K562 (cell line): ENCODE data around the gene FYB2. TPM values are rescaled to one million over a fixed set of nuclear protein-coding genes. Genes with fewer than 3 reads are reported as not detected.

ENCODE experiments used
- ATAC-seq: fragments of 200-7000 bp; cut with Tn5 transposase; 3 replicates; pipeline ENCODE4 v1.9.1; 2020; ENCODE audit warnings: moderate library complexity
- BruUV-seq: library from RNA; stranded (reverse); fragments of 400-500 nt; replicated peaks from 2 replicates; lab custom pipeline; 2021; lab: Mats Ljungman, UMichigan
- CTCF ChIA-PET: fragments of 300-600 bp; formaldehyde crosslinking; extraction: SDS; loops from one replicate; lab custom pipeline; 2021; ENCODE audit warnings: low intra/inter-chr PET ratio; lab: Yijun Ruan, JAX
- POLR2A ChIA-PET: fragments of 300-600, 350-650 bp; sonication (Branson Sonifier 250); formaldehyde crosslinking; extraction: SDS; loops from one replicate; lab custom pipeline; 2021; ENCODE audit warnings: antibody characterized with exemption, inconsistent platforms; lab: Yijun Ruan, JAX
- DNase-seq, 4 experiments: peaks; one replicate each; pipeline versions ENCODE4 v3.0.0 to v3.0.0-alpha.2; 2011 to 2018; ENCODE audit warnings: low spot score in 3 of 4, mixed read lengths in 3 of 4; ENCODE audit errors: extremely low read depth in 1 of 4
- FAIRE-seq: peaks from 2 replicates; lab custom pipeline; 2011; peaks lifted over from hg19 to GRCh38; lab: Jason Lieb, UNC
- H2AFZ ChIP-seq: 2 replicates; pipeline ENCODE4 v1.6.0; 2011; ENCODE audit warnings: low read depth, low read length, control low read depth, inconsistent platforms
- H3K27ac ChIP-seq: fragments of 200-600 bp; 3 replicates; pipeline ENCODE4 v1.8.0; 2011; ENCODE audit warnings: low read depth, mild to moderate bottlenecking, control low read depth, inconsistent platforms, low read length, moderate library complexity, mixed read lengths; ENCODE audit errors: extremely low read depth
- H3K27me3 ChIP-seq, 2 experiments: fragments of 300-600 bp in 1 of 2; 2 replicates in 1 of 2; 3 replicates in 1 of 2; pipeline versions ENCODE4 v1.6.0 to v1.8.0; 2011; ENCODE audit warnings: inconsistent platforms in 2 of 2, low read length in 2 of 2, mild to moderate bottlenecking in 1 of 2, mixed read lengths in 1 of 2, moderate library complexity in 1 of 2; ENCODE audit not compliant: control insufficient read depth in 2 of 2, insufficient read depth in 2 of 2
- H3K36me3 ChIP-seq: fragments of 300-600 bp; 3 replicates; pipeline ENCODE4 v1.8.0; 2011; ENCODE audit warnings: mild to moderate bottlenecking, low read length, inconsistent platforms; ENCODE audit not compliant: control insufficient read depth, insufficient read depth
- H3K4me1 ChIP-seq, 2 experiments: fragments of 200-600 bp in 1 of 2; replicated peaks in 1 of 2; 2 replicates in 1 of 2; 3 replicates in 1 of 2; pipeline versions ENCODE4 v1.5.1 to v1.8.0; 2011; ENCODE audit warnings: inconsistent platforms in 2 of 2, low read length in 2 of 2, mild to moderate bottlenecking in 1 of 2, mixed read lengths in 1 of 2, moderate library complexity in 1 of 2; ENCODE audit not compliant: control insufficient read depth in 2 of 2, insufficient read depth in 2 of 2
- H3K4me2 ChIP-seq: 2 replicates; pipeline ENCODE4 v1.6.1; 2011; ENCODE audit warnings: low read length, control low read depth, inconsistent platforms, mixed read lengths; ENCODE audit not compliant: insufficient read depth
- H3K4me3 ChIP-seq: fragments of 200-600 bp; sonication (generic), shearing (Covaris generic); 2 replicates; pipeline ENCODE4 v1.5.1; 2016; ENCODE audit warnings: control low read depth, inconsistent platforms
- H3K79me2 ChIP-seq: fragments of 200-600 bp; 3 replicates; pipeline ENCODE4 v1.8.0; 2011; ENCODE audit warnings: low read length, inconsistent platforms; ENCODE audit not compliant: control insufficient read depth, insufficient read depth
- H3K9ac ChIP-seq, 2 experiments: 2 replicates each; pipeline versions ENCODE4 v1.6.0 to v1.6.1; 2011; ENCODE audit warnings: low read depth in 2 of 2, low read length in 2 of 2, control low read depth in 1 of 2, inconsistent platforms in 1 of 2, mild to moderate bottlenecking in 1 of 2, mixed read lengths in 1 of 2; ENCODE audit not compliant: insufficient read depth in 1 of 2
- H3K9me1 ChIP-seq: one replicate; pipeline ENCODE4 v1.6.0; 2011; ENCODE audit warnings: inconsistent platforms, mild to moderate bottlenecking, low read length, moderate library complexity; ENCODE audit not compliant: control insufficient read depth, insufficient read depth
- H3K9me3 ChIP-seq: replicated peaks from 2 replicates; pipeline ENCODE4 v1.5.1; 2011; ENCODE audit warnings: low read depth, low read length, inconsistent platforms; ENCODE audit not compliant: control insufficient read depth, insufficient read depth
- H4K20me1 ChIP-seq: replicated peaks from 2 replicates; pipeline ENCODE4 v1.6.1; 2011; ENCODE audit warnings: low read length, inconsistent platforms, mixed read lengths; ENCODE audit not compliant: control insufficient read depth, insufficient read depth
- GABPA ChIP-seq: fragments of 200-800 bp; sonication (Bioruptor generic); conservative IDR thresholded peaks from 2 replicates; pipeline ENCODE4 v1.6.1; 2016; ENCODE audit warnings: low read depth, missing genetic modification characterization, missing compliant biosample characterization
- HCFC1 ChIP-seq: IDR thresholded peaks from 2 replicates; pipeline ENCODE4 v1.6.1; 2012; ENCODE audit warnings: low read depth, low read length, improper control_type of control experiment
- HNRNPLL ChIP-seq: fragments of 200-400 bp; formaldehyde crosslinking; IDR thresholded peaks from 2 replicates; pipeline ENCODE4 v1.6.1; 2017; ENCODE audit warnings: low read length, low read depth, mild to moderate bottlenecking; ENCODE audit not compliant: poor library complexity, severe bottlenecking
- MEF2D ChIP-seq: conservative IDR thresholded peaks from 2 replicates; pipeline ENCODE4 v1.6.1; 2016; ENCODE audit warnings: low read depth, missing genetic modification characterization, missing compliant biosample characterization
- NCOA1 ChIP-seq: fragments of 450-650 bp; IDR thresholded peaks from 2 replicates; pipeline ENCODE4 v1.6.1; 2016; ENCODE audit warnings: low read depth
- NFATC3 ChIP-seq: fragments of 450-650 bp; IDR thresholded peaks from 2 replicates; pipeline ENCODE4 v1.6.1; 2017; ENCODE audit warnings: mild to moderate bottlenecking
- PREB ChIP-seq: sonication (generic); formaldehyde crosslinking; IDR thresholded peaks from 2 replicates; pipeline ENCODE4 v1.8.1; 2023; ENCODE audit warnings: mild to moderate bottlenecking, missing genetic modification reagents
- RBBP5 ChIP-seq: fragments of 200-600 bp; sonication (generic); IDR thresholded peaks from 2 replicates; pipeline ENCODE4 v1.6.1; 2012; ENCODE audit warnings: borderline replicate concordance, mild to moderate bottlenecking, low read length, control low read depth, inconsistent platforms; ENCODE audit not compliant: insufficient read depth, poor library complexity, severe bottlenecking
- RHOXF2B ChIP-seq: fragments of 250-450 bp; sonication (Bioruptor Pico); conservative IDR thresholded peaks from 2 replicates; pipeline ENCODE4 v1.5.1; 2021
- SREBF2 ChIP-seq: sonication (generic); formaldehyde crosslinking; IDR thresholded peaks from 2 replicates; pipeline ENCODE4 v1.4.0; 2020; ENCODE audit warnings: mild to moderate bottlenecking, missing genetic modification reagents
- WGBS: fragments of 100-300 bp; shearing (Covaris generic); methylation state at CpG from one replicate; pipeline ENCODE4 v1.1.6; 2016; ENCODE audit warnings: low coverage, mixed read lengths; ENCODE audit not compliant: insufficient coverage; ENCODE audit errors: missing lambda C conversion rate; 5-methylcytosine and 5-hydroxymethylcytosine counted together
- in situ Hi-C: fragments of 300-500 bp; cut with MboI; formaldehyde crosslinking; loops from 4 replicates; pipeline ENCODE4 v1.15.0; 2018; ENCODE audit warnings: inconsistent platforms, mixed read lengths
- intact Hi-C: fragments of 100-400 bp; cut with micrococcal nuclease; formaldehyde crosslinking; loops from 2 replicates; pipeline ENCODE4 v1.14.2; 2022
- polyA plus RNA-seq, 8 experiments: library from polyadenylated mRNA; depleted of rRNA in 4 of 8; stranded (reverse) in 5 of 8; unstranded in 3 of 8; fragments of >200 nt; fragmentation: Nextera tagmentation in 2 of 8; fragmentation: Illumina TruSeq in 1 of 8; extraction: Ambion mirVana in 2 of 8; extraction: Trizol in 1 of 8; gene quantifications; 2 replicates each; pipeline versions ENCODE4 v1.2.1 to v1.2.3, GENCODE V29; 2011 to 2014; ENCODE audit warnings: inconsistent platforms in 1 of 8, missing spikeins in 1 of 8
- total RNA-seq, 7 experiments: library from RNA; depleted of rRNA in 6 of 7; stranded (reverse); fragments of >200 nt in 6 of 7; fragmentation: Illumina TruSeq in 2 of 7; extraction: Trizol in 2 of 7; gene quantifications; 2 replicates each; pipeline versions ENCODE4 v1.2.1 to v1.2.3, GENCODE V29; 2011 to 2021; ENCODE audit warnings: low replicate concordance in 1 of 7
- TF ChIP-seq, protein P1 (sequence below): IDR thresholded peaks from 2 replicates; pipeline ENCODE4 v1.6.1; 2011; ENCODE audit not compliant: insufficient read length; ENCODE audit errors: extremely low read depth

FYB2 gene
- total and polyA plus RNA-seq, 9 of the 15 experiments (the other 6 are each of a cell fraction or from before 2014, with no cell fraction given) = not detected

DNA sequence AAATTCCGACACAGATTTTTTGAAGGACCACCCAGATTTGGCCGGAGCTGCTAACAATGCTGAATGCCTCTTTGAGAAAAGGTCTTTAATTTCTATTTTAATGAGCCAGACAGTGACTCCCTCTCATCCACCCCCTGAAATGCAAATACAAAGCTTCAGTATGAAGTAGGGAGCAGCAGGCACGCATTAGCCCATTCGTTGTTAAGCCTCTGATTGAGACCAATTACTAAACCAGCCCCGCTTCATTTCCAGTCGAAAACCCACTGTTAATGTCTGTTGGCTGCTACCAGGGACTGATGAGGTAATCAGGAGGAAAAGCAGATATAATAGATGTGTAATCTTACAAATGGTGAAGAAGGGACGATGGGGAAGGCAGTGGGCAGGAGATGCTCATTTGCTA is 30.5 kb upstream of the FYB2 start:
- Histone ChIP-seq H3K27me3 (no peaks in the 10 kb centered on the region; a peak in 1 of 5 replicates), H4K20me1 (no peaks in the 10 kb centered on the region), H3K4me1 (no peaks in the 10 kb centered on the region), H3K9ac (no peak overlapping the region), H3K79me2 (no peaks in the 10 kb centered on the region), H3K36me3 (no peaks in the 10 kb centered on the region), H3K4me2 (no peak overlapping the region), H3K9me1 (no peaks in the 10 kb centered on the region), H3K4me3 (no peak overlapping the region), H3K27ac (no peak overlapping the region), H2AFZ (no peak overlapping the region), H3K9me3 (no peaks in the 10 kb centered on the region)
- FAIRE-seq (no peak), ATAC-seq (no peak), DNase-seq (no peak)
- ChIA-PET CTCF (no interaction called here), POLR2A (interaction anchor here (0.7 kb wide), 1 partner anchor 615 kb away, joined by 3 read pairs; no protein-coding TSS in a partner anchor)
- 0% methylated on average over 7 of the region's 7 CpGs for WGBS
- no peak for TF ChIP-seq PREB (CRISPR knock-in tag)
- no peak for TF ChIP-seq HNRNPLL
- TF ChIP-seq GABPA (tag) = no peak
- no peak for TF ChIP-seq HCFC1
- TF ChIP-seq RHOXF2B (CRISPR knock-in tag) = no peak
- TF ChIP-seq MEF2D (tag) = no peak
- TF ChIP-seq NFATC3 = no peak
- no peak for TF ChIP-seq NCOA1
- TF ChIP-seq, protein P1, sequence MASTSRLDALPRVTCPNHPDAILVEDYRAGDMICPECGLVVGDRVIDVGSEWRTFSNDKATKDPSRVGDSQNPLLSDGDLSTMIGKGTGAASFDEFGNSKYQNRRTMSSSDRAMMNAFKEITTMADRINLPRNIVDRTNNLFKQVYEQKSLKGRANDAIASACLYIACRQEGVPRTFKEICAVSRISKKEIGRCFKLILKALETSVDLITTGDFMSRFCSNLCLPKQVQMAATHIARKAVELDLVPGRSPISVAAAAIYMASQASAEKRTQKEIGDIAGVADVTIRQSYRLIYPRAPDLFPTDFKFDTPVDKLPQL = no peak
- no peak for TF ChIP-seq SREBF2
- no peak for TF ChIP-seq RBBP5
- intact Hi-C loops = no loop called here
- no TSS peak for BruUV-seq
- in situ Hi-C loops = loop anchor here (25.0 kb wide), 1 partner anchor 1188 kb away; no protein-coding TSS in a partner anchor
